ENCODE measurements around the gene MYO5C. TPM values are rescaled to one million over a fixed set of nuclear protein-coding genes. Genes with fewer than 3 reads are reported as not detected.

MYO5C gene
- total RNA-seq, 1 experiment from 2014 or later, result 48.1 TPM

GRCh38 chr15:52308446-52309153, 13.0 kb upstream of the MYO5C start:
- H3K27ac Mint-ChIP-seq (ENCODE audit: unreplicated experiment), result no peak overlapping the region
- intact Hi-C loops (cut with micrococcal nuclease; ENCODE audit: unreplicated experiment), result no loop called here
- no peak for TF ChIP-seq CTCF (IDR thresholded peaks at IDR 0.05; ENCODE audit: unreplicated experiment)
- CTCF ChIA-PET, result no interaction called here
- no peaks in the 10 kb centered on the region for H3K27me3 Mint-ChIP-seq (ENCODE audit: unreplicated experiment)
- no peaks in the 10 kb centered on the region for H3K9me3 Mint-ChIP-seq (ENCODE audit: low read depth, unreplicated experiment)
- H3K4me1 Mint-ChIP-seq (ENCODE audit: low read depth, unreplicated experiment), result no peaks in the 10 kb centered on the region
- no peak overlapping the region for H3K4me3 Mint-ChIP-seq (ENCODE audit: low read depth, unreplicated experiment)
- DNase-seq, result no peak
- no peaks in the 10 kb centered on the region for H3K36me3 Mint-ChIP-seq (ENCODE audit: insufficient read depth, unreplicated experiment)
- BruUV-seq (replicated peaks), result no TSS peak

GRCh38 chr15:52307847-52308246, 12.2 kb upstream of the MYO5C start:
- no TSS peak for BruUV-seq (replicated peaks)
- Mint-ChIP-seq H3K27me3 (ENCODE audit: unreplicated experiment) (no peaks in the 10 kb centered on the region), H3K4me1 (ENCODE audit: low read depth, unreplicated experiment) (no peaks in the 10 kb centered on the region), H3K27ac (ENCODE audit: unreplicated experiment) (no peak overlapping the region), H3K9me3 (ENCODE audit: low read depth, unreplicated experiment) (no peaks in the 10 kb centered on the region), H3K36me3 (ENCODE audit: insufficient read depth, unreplicated experiment) (no peaks in the 10 kb centered on the region), H3K4me3 (ENCODE audit: low read depth, unreplicated experiment) (no peak overlapping the region)
- no peak for DNase-seq
- CTCF ChIA-PET, result interaction anchor here (0.6 kb wide), 1 partner anchor 9 kb away, joined by 10 read pairs; no protein-coding TSS in a partner anchor
- intact Hi-C loops (cut with micrococcal nuclease; ENCODE audit: unreplicated experiment), result no loop called here
- no peak for TF ChIP-seq CTCF (IDR thresholded peaks at IDR 0.05; ENCODE audit: unreplicated experiment)

- Mint-ChIP-seq H3K36me3 (ENCODE audit: insufficient read depth, unreplicated experiment) (no peaks in the 10 kb centered on the region), H3K27me3 (ENCODE audit: unreplicated experiment) (no peaks in the 10 kb centered on the region), H3K27ac (ENCODE audit: unreplicated experiment) (no peak overlapping the region), H3K9me3 (ENCODE audit: low read depth, unreplicated experiment) (no peaks in the 10 kb centered on the region), H3K4me3 (ENCODE audit: low read depth, unreplicated experiment) (no peak overlapping the region), H3K4me1 (ENCODE audit: low read depth, unreplicated experiment) (no peaks in the 10 kb centered on the region)
- CTCF ChIA-PET, result interaction anchor here (0.5 kb wide), 1 partner anchor 12 kb away, joined by 6 read pairs; no protein-coding TSS in a partner anchor
- intact Hi-C loops (cut with micrococcal nuclease; ENCODE audit: unreplicated experiment), result no loop called here
- no TSS peak for BruUV-seq (replicated peaks)
- no peak for TF ChIP-seq CTCF (IDR thresholded peaks at IDR 0.05; ENCODE audit: unreplicated experiment)
- DNase-seq, result no peak
Measured at GRCh38 chr15:52306270-52306669, 10.7 kb upstream of the MYO5C start.

DNA sequence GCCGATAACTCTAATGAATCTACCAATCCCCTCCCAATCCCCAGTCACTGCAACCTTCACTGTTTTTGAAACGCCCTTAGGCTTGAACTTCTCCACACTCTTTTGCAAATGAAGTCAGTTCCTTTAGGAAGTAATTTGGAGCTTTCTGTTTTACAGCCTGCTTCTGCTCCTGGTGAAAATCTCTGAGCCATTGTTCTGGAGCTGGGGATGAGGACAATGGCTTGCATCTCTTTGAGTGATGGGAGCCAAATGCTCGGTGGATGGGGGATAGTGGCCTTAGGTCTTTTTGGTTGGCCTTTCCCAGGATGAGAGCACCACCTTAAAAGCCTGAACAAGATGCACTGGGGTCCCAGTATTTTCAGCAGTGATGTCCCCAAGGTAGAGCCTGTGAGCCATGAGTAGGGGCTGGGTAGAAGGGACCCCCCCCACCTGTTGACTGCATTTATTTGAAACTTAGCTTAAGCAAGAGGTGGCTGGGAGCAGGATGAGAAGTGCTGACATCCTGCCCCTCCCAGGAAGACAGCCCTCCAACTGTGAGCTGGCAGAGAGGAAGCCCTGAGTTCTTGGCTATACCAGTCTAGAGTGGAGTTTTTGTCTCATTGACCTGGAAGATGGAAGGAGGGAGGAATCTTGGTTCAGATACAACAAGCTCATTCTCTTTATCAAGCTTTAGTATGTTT, 7.6 kb upstream of the MYO5C start:
- intact Hi-C loops (cut with micrococcal nuclease; ENCODE audit: unreplicated experiment), result no loop called here
- Mint-ChIP-seq H3K9me3 (ENCODE audit: low read depth, unreplicated experiment) (no peaks in the 10 kb centered on the region), H3K27ac (ENCODE audit: unreplicated experiment) (no peak overlapping the region), H3K36me3 (ENCODE audit: insufficient read depth, unreplicated experiment) (no peaks in the 10 kb centered on the region), H3K4me1 (ENCODE audit: low read depth, unreplicated experiment) (no peaks in the 10 kb centered on the region), H3K4me3 (ENCODE audit: low read depth, unreplicated experiment) (no peak overlapping the region), H3K27me3 (ENCODE audit: unreplicated experiment) (no peaks in the 10 kb centered on the region)
- CTCF ChIA-PET, result no interaction called here
- BruUV-seq (replicated peaks), result no TSS peak
- no peak for TF ChIP-seq CTCF (IDR thresholded peaks at IDR 0.05; ENCODE audit: unreplicated experiment)
- no peak for DNase-seq

Measured in Calu3 (cell line).